ENCODE data around the gene IL24. TPM values are rescaled to one million over a fixed set of nuclear protein-coding genes. Genes with fewer than 3 reads are reported as not detected.

Gene IL24
- total RNA-seq, 1 donor from 2014 or later: not detected

DNA sequence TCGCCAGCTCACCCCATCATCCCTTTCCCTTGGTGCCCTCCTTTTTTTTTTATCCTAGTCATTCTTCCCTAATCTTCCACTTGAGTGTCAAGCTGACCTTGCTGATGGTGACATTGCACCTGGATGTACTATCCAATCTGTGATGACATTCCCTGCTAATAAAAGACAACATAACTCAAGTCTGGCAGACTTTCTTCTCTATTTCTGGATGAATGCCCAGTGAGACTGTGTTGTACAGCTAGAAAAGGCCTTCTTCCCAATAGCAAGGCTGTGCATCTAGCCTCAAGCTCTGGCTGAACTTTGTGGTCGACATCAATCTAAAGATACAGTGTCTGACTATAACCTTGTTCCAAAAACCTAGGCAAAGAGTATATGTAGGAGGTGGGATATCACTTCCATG, 6.4 kb downstream of the IL24 start:
- TF ChIP-seq, protein P1, sequence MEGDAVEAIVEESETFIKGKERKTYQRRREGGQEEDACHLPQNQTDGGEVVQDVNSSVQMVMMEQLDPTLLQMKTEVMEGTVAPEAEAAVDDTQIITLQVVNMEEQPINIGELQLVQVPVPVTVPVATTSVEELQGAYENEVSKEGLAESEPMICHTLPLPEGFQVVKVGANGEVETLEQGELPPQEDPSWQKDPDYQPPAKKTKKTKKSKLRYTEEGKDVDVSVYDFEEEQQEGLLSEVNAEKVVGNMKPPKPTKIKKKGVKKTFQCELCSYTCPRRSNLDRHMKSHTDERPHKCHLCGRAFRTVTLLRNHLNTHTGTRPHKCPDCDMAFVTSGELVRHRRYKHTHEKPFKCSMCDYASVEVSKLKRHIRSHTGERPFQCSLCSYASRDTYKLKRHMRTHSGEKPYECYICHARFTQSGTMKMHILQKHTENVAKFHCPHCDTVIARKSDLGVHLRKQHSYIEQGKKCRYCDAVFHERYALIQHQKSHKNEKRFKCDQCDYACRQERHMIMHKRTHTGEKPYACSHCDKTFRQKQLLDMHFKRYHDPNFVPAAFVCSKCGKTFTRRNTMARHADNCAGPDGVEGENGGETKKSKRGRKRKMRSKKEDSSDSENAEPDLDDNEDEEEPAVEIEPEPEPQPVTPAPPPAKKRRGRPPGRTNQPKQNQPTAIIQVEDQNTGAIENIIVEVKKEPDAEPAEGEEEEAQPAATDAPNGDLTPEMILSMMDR (IDR thresholded peaks at IDR 0.05): no peak
- DNase-seq (ENCODE audit: low spot score): no peak
- Mint-ChIP-seq H3K4me1 (ENCODE audit: low read depth) (peaks cover 19% of the 10 kb centered on the region), H3K36me3 (ENCODE audit: low read depth) (no peaks in the 10 kb centered on the region), H3K27me3 (ENCODE audit: low read depth) (no peaks in the 10 kb centered on the region), H3K9me3 (ENCODE audit: low read depth) (no peaks in the 10 kb centered on the region), H3K4me3 (ENCODE audit: unreplicated experiment) (no peak overlapping the region), H3K27ac (ENCODE audit: unreplicated experiment) (no peak overlapping the region)

DNA sequence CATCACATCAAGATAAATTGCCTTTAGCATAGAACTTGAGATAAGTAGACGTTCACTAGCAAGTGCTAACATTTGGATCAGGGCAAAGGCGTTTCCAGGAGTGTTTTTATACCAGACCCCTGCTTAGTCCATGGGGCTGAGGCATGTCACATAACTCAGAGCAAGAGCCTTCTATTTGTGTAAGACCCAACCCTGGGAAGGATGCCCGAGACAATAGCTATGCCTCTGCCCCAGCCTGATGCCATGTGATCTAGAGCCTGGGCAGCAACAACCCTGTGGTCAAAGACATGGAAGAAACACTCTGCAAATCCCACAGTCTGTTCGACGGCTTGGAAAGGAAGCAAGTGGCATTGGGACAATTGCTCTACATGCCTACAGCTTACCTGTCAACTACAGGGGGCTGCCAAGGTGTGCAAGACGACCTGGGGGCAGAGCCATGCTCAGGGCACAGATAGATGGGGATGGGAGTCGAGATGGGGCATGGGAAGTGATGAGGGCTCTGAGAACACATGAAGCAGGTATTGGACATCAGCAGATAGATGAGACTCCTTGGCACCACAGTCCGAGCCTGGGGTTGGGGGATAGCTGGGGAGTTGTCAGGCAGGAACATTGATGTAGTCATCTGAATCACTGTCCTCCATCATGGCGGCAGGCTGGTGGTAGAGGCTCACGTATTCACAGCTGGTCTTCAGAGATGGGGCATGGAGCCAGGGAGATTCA, 7.3 kb downstream of the IL24 start:
- Mint-ChIP-seq H3K27me3 (ENCODE audit: low read depth) (no peaks in the 10 kb centered on the region), H3K27ac (ENCODE audit: unreplicated experiment) (peak overlapping the region; percentile 77), H3K4me3 (ENCODE audit: unreplicated experiment) (no peak overlapping the region), H3K36me3 (ENCODE audit: low read depth) (no peaks in the 10 kb centered on the region), H3K4me1 (ENCODE audit: low read depth) (peaks cover 20% of the 10 kb centered on the region), H3K9me3 (ENCODE audit: low read depth) (no peaks in the 10 kb centered on the region)
- DNase-seq (ENCODE audit: low spot score): no peak
- TF ChIP-seq, protein P1 (IDR thresholded peaks at IDR 0.05): no peak

DNA sequence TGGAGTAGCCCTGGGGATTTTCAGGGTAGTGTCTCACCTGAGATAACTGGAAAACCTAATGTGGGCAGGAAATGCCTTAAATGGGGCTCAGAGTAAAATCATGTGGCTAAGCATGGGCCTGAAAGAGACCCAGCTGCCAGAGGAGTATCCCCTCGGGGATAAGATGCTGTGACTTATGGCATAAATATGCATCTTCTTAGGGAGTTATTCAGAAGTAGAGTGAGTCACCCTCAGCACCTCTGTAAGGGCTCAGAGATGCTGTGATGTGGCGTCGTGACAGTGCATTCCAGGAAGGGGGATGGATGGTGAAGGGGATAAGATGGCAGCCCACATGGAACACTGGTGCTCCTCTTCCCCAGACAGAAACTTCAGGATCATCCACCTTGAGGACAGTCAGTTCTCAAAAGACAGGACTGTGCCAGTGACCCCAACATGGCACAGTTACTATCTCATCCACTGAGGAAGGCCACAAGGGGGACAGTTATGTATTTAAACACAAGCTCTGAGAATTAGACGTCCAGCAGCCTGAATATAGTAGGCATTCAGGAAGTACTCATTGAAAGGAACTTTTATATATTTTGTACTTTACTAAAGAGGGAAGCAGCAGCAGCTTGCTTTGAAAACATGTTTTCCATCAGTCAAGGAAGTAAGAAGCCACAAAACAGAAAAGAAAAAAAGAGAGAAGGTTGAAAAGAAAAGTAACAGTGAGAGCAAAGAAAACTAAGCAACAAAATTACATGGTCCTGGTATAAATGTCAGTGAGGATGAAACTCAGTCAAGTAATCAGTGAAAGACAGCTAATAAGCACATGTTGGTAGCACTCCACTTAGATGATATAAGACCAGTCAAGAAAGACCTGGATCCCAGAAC, 8.3 kb downstream of the IL24 start:
- TF ChIP-seq, protein P1 (IDR thresholded peaks at IDR 0.05): no peak
- H3K36me3 Mint-ChIP-seq (ENCODE audit: low read depth): no peaks in the 10 kb centered on the region
- H3K27ac Mint-ChIP-seq (ENCODE audit: unreplicated experiment): peak overlapping the region; percentile 77
- no peak overlapping the region for H3K4me3 Mint-ChIP-seq (ENCODE audit: unreplicated experiment)
- no peaks in the 10 kb centered on the region for H3K9me3 Mint-ChIP-seq (ENCODE audit: low read depth)
- H3K27me3 Mint-ChIP-seq (ENCODE audit: low read depth): peaks cover 2% of the 10 kb centered on the region
- peaks cover 20% of the 10 kb centered on the region for H3K4me1 Mint-ChIP-seq (ENCODE audit: low read depth)
- DNase-seq (ENCODE audit: low spot score): no peak

DNA sequence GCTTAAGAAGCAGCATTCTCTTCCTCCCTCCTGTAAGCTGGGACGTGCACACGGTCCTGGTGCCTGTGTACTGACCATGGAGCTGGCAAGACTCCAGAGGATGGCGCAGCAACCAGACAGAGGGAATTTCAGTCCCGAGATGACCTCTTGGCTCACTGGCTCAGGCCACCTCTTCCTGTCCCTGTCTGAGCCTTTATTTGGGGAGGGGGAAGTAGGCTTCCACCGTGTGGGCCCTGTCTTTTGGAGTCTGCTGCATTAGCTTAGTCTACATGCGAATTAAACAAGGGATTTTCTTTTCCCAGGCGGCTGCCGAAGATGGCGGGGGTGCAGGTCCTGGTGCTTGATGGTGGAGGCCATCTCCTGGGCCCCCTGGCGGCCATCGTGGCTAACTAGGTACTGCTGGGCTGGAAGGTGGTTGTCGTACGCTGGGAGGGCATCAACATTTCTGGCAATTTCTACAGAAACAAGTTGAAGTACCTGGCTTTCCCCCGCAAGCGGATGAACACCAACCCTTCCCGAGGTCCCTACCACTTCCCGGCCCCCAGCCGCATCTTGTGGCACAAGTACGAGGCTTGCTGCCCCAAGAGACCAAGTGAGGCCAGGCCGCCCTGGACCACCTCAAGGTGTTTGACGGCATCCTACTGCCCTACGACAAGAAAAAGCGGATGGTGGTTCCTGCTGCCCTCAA, 10.2 kb downstream of the IL24 start:
- peaks cover 24% of the 10 kb centered on the region for H3K4me1 Mint-ChIP-seq (ENCODE audit: low read depth)
- TF ChIP-seq, protein P1 (IDR thresholded peaks at IDR 0.05): peak; percentile 37
- no peak overlapping the region for H3K4me3 Mint-ChIP-seq (ENCODE audit: unreplicated experiment)
- H3K27me3 Mint-ChIP-seq (ENCODE audit: low read depth): peaks cover 2% of the 10 kb centered on the region
- no peak overlapping the region for H3K27ac Mint-ChIP-seq (ENCODE audit: unreplicated experiment)
- no peaks in the 10 kb centered on the region for H3K36me3 Mint-ChIP-seq (ENCODE audit: low read depth)
- no peak for DNase-seq (ENCODE audit: low spot score)
- no peaks in the 10 kb centered on the region for H3K9me3 Mint-ChIP-seq (ENCODE audit: low read depth)

DNA sequence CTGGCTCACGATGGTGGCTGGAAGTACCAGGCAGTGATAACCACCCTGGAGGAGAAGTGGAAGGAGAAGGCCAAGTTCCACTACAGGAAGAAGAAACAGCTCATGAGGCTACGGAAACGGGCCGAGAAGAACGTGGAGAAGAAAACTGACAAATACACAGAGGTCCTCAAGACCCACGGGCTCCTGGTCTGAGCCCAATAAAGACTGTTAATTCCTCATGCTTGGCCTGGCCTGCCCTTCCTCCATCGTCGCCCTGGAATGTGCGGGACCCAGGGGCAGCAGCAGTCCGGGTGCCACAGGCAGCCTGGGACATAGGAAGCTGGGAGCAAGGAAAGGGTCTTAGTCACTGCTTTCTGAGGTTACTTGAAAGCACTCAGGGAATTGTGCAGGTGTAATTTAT, 10.8 kb downstream of the IL24 start:
- TF ChIP-seq, protein P1 (IDR thresholded peaks at IDR 0.05): no peak
- no peak for DNase-seq (ENCODE audit: low spot score)
- Mint-ChIP-seq H3K4me1 (ENCODE audit: low read depth) (peaks cover 24% of the 10 kb centered on the region), H3K4me3 (ENCODE audit: unreplicated experiment) (no peak overlapping the region), H3K27ac (ENCODE audit: unreplicated experiment) (no peak overlapping the region), H3K36me3 (ENCODE audit: low read depth) (no peaks in the 10 kb centered on the region), H3K27me3 (ENCODE audit: low read depth) (peaks cover 7% of the 10 kb centered on the region), H3K9me3 (ENCODE audit: low read depth) (no peaks in the 10 kb centered on the region)
